ENCODE results near the gene SRPX2.

DNA sequence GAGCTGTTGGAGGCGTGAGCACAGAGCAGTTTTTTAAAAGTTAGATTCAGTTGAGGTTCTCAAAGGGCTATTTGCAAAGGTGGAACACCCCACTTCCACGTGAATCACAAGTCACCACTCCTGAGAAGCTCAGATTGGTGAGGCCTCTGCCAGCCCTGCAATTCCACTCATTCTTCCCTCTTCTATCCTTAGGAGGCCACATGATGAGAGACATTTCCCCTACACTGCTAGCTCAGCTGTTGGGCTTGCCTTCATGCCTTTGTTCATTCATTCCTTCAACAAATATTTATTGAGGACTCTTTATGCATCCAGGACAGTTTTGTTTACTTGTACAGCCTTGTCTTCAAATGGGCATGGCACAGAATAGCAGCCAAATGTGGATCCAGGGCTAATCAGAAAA is 3.7 kb downstream of the SRPX2 start:
- TF ChIP-seq, protein P1, sequence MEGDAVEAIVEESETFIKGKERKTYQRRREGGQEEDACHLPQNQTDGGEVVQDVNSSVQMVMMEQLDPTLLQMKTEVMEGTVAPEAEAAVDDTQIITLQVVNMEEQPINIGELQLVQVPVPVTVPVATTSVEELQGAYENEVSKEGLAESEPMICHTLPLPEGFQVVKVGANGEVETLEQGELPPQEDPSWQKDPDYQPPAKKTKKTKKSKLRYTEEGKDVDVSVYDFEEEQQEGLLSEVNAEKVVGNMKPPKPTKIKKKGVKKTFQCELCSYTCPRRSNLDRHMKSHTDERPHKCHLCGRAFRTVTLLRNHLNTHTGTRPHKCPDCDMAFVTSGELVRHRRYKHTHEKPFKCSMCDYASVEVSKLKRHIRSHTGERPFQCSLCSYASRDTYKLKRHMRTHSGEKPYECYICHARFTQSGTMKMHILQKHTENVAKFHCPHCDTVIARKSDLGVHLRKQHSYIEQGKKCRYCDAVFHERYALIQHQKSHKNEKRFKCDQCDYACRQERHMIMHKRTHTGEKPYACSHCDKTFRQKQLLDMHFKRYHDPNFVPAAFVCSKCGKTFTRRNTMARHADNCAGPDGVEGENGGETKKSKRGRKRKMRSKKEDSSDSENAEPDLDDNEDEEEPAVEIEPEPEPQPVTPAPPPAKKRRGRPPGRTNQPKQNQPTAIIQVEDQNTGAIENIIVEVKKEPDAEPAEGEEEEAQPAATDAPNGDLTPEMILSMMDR (IDR thresholded peaks at IDR 0.05; ENCODE audit: borderline replicate concordance, extremely low read depth, low read length, poor library complexity, severe bottlenecking) = no peak
- TF ChIP-seq EZH2 (IDR thresholded peaks at IDR 0.05; ENCODE audit: borderline replicate concordance, low read depth, low read length, severe bottlenecking) = no peak

Data from DND-41 (cell line).